ENCODE measurements around the gene CATSPERE.
"Not testable (repeated sequence)": the region's sequence is repeated elsewhere in the genome, so short reads cannot be mapped to it uniquely, and the experiment has no call there.

The CATSPERE gene

GRCh38 chr1:244497805-244498204 is 36.7 kb downstream of the CATSPERE start:
- no peak for DNase-seq
- intact Hi-C loops (cut with DNase I) = no loop called here

- intact Hi-C loops (cut with DNase I); DNase-seq: not testable (repeated sequence)
Measured at GRCh38 chr1:244499484-244499883, 38.4 kb downstream of the CATSPERE start.

- DNase-seq; intact Hi-C loops (cut with DNase I): not testable (repeated sequence)
Measured at GRCh38 chr1:244500515-244500914, 39.4 kb downstream of the CATSPERE start.

DNA sequence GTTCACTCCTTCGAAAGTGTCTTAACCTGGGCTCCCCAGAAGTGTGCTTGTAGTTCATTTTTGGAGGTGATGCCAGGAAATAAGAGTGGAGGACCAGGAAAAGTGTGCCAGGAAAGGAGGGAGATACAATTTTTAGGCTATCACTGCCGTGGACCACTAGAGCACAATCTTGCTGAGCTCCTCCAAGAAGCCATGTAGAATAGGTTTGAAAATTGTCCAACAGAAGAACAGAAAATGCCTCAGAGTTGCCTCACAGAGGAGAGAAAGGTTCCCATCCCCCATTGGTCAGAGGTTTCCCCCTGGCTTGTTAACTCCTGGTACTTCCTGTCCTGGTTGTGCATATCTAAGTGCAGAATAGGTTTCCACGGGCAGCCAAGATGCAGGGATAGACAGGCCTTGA is 41.6 kb downstream of the CATSPERE start:
- DNase-seq = no peak
- intact Hi-C loops (cut with DNase I) = no loop called here

DNA sequence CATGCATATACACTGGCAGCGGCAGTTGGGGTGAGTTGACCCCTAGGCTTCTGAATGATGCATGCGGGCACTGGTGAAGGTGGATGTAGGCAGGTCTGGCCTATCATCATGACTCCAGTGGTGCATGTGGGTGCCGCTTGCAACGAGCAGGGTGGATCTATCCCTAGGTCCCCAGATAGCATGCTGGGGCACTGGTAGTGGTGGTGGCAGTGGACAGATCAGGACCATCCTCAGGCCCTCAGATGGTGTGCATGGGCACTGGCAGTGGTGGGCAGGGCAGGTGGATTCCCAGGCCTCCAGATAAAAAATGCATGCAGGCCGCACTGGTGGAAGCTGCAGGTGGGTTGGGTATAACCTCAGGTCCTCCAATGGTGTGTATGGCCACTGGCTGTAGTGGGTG is 52.4 kb downstream of the CATSPERE start:
- intact Hi-C loops (cut with DNase I) = no loop called here
- DNase-seq = no peak

GRCh38 chr1:244515680-244516079 is 54.6 kb downstream of the CATSPERE start:
- intact Hi-C loops (cut with DNase I) = no loop called here
- DNase-seq = no peak

DNA sequence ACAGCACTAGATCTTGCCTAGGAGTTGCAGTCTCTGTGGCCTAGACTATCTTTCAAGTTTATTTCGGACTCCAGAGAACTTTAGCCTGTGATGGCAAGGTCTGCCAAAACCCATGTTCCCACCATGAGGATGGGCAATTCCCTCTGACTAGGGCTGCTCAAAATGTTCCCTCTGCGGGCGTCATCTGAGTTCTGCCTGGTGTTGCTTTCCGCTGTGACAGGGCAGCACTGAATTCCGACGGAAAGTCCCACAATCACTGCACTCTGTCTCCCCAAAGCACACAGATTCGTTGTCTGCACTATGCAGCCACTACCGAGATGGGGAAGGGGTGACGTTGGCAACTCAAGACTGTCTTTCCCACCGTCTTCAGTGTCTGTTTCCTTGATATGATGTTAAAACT is 75.2 kb downstream of the CATSPERE start:
- no peak for DNase-seq
- intact Hi-C loops (cut with DNase I) = no loop called here

DNA sequence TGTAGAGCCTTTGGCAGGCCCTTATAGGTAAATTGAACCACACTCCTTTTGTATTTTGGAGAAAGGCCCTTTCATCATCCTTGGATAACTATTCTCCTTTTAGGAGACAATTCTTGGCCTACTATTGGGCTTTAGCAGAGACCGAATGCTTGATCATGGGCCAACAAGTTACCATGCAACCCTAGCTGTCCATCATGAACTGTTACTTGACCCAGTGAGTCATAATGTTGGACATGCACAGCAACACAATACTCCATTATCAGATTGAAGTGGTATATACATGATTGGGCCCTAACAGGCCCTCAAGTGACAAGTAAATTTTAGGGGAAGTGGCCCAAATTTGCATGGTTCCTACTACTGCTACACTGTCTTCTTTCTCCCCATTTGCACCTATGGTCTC is 84.4 kb downstream of the CATSPERE start:
- DNase-seq = no peak
- intact Hi-C loops (cut with DNase I) = no loop called here

DNA sequence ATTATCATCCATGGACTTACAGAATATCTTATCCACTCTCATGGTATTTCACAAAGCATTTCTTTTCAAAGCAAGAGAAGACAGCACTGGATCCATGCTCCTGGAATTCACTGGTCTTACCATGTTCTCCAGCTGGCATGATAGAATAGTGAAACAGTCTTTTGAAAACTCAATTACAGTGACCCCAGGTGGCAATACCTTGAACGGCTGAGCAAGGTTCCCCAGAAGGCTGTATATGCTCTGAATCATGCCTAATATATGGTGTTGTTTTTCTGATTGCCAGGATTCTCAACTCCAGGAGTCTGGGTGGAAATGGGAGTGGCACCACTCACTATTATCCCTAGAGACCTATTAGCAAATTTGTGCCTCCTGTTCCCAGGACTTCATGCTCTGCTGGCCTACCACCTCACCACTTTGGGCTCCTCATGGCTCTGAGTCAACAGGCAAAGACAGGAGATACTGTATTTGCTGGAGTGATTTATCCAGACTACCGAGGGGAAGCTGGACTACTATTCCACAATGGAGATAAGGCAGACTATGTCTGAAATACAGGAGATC is 87.6 kb downstream of the CATSPERE start:
- no peak for DNase-seq
- intact Hi-C loops (cut with DNase I) = no loop called here

DNA sequence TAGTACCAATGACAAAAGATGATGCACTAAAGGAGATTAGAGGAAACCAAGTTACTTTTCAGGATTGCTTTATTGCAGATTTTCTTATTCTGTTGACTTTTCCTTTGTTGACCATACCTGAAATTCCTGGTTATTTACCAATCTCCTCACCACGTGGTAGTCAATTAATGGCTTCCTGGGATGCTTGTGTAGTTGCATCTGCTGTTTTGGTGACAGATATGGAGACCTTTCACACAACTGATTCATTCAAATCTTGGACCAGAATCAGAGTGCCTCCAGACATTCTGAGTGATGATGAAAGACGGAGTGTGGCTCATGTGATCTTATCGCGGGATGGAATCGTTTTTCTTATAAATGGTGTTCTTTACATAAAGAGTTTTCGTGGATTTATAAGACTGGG is 91.3 kb downstream of the CATSPERE start:
- intact Hi-C loops (cut with DNase I) = no loop called here
- DNase-seq = no peak

DNA sequence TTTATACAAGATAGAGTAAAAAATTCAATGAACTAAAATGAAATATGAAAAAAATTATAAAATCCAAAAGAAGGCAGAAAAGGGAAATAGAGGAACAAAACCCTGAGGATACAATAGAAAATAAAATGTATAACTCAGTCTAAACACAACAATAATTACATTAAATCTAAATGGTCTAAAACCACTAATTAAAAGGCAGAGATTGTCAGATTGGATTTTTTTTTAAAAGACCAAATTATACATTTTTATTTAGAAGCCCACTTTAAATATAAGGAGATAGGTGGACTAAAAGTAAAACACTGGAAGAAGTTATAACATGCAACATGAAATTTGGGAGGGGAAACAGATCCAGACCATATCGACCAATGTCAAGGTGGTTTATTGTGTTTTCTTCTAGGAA is 95.2 kb downstream of the CATSPERE start:
- intact Hi-C loops (cut with DNase I) = no loop called here

DNA sequence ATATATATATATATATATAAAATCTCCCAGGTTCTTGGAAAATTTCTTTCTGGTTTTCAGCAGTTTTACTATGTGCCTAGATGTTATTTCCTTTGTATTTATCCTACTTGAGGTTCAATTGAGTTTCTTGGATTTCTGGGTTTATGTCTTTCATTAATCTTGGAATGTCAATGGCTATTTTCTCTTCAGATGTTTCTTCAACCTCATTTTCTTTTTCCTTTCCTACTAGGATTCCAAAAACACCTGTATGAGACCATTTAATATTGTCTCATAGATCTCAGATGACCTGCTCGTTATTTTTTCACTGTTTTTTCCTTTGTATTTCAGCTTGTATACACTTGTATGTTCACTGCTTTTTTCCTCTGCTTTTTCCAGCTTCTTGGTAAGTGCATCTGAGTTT is 96.5 kb downstream of the CATSPERE start:
- no peak for DNase-seq
- intact Hi-C loops (cut with DNase I) = no loop called here

More for the DNA sequence above, 95.2 kb downstream of the CATSPERE start:
- no peak for DNase-seq

- intact Hi-C loops (cut with DNase I) = no loop called here
Measured at GRCh38 chr1:244559561-244559960, 98.5 kb downstream of the CATSPERE start.

DNA sequence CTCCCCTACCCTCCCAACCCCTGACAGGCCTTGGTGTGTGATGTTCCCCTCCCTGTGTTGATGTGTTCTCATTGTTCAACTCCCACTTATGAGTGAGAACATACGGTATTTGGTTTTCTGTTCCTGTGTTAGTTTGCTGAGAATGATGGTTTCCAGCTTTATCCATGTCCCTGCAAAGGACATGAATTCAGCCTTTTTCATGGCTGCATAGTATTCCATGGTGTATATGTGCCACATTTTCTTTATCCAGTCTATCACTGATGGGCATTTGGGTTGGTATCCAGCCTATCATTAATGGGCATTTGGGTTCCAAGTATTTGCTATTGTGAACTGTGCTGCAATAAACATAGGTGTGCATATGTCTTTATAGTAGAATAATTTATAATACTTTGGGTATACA is 101.8 kb downstream of the CATSPERE start:
- intact Hi-C loops (cut with DNase I) = not testable (repeated sequence)

More at GRCh38 chr1:244559561-244559960, 98.5 kb downstream of the CATSPERE start:
- DNase-seq = no peak

GRCh38 chr1:244573768-244574167 is 112.7 kb downstream of the CATSPERE start:
- intact Hi-C loops (cut with DNase I) = no loop called here
- DNase-seq = no peak

More for the DNA sequence above, 101.8 kb downstream of the CATSPERE start:
- not testable (repeated sequence) for DNase-seq

DNA sequence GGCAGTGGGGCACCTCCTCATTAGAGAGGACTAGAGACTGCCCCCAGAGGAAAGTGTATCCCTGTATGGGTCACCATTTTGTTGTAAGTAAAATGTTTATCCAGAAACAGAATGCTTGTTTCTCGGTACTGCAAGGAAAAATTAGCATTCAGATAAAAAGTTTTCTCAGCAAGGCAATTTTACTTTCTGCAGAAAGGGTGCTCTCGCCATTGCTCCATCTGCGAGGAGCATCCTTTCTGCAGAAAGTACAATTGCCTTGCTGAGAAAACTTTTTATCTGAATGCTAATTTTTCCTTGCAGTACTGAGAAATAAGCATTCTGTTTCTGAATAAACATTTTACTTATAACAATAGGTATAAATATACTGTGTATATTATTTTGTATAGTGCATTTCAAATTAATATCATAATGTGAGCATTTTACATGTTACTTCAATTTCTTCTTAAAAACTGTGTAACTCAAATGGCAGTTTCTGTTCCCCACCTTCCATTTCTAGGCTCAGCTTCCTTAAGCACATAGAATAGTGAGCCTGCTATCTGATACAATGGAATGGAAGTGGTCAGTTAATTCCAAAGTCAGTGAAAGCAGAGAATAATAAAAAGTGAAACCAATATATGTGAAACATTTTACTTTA is 115.3 kb downstream of the CATSPERE start:
- intact Hi-C loops (cut with DNase I) = no loop called here
- DNase-seq = no peak

- intact Hi-C loops (cut with DNase I); DNase-seq: not testable (repeated sequence)
Measured at GRCh38 chr1:244578205-244578604, 117.1 kb downstream of the CATSPERE start.

- DNase-seq = no peak
- intact Hi-C loops (cut with DNase I) = no loop called here
Measured at GRCh38 chr1:244583358-244583982, 122.4 kb downstream of the CATSPERE start.

DNA sequence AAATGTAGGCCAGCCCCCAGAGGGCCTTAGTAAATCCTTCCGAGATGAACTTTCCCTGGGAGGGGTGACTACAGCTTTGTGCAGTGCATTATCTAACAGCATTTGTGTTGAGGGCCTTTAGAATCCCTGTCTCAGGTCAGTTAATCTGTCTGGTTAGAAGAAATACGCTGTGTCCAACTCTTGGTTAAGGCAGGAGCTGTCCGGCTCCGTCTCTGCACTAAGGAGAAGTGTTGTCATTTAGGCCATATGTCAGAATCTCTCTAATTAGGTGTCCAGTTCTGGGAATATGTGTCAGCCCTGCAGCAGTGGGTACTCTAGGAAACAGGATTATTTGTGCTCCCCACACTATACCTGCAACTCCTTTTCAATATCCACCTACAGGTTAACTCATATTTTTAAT is 124.8 kb downstream of the CATSPERE start:
- intact Hi-C loops (cut with DNase I) = no loop called here
- DNase-seq = no peak

GRCh38 chr1:244590670-244591069 is 129.6 kb downstream of the CATSPERE start:
- intact Hi-C loops (cut with DNase I) = no loop called here
- DNase-seq = no peak

- DNase-seq = no peak
- intact Hi-C loops (cut with DNase I) = no loop called here
Measured at GRCh38 chr1:244598611-244599010, 137.5 kb downstream of the CATSPERE start.
